ENCODE results near the gene AOX1.

The AOX1 gene

DNA sequence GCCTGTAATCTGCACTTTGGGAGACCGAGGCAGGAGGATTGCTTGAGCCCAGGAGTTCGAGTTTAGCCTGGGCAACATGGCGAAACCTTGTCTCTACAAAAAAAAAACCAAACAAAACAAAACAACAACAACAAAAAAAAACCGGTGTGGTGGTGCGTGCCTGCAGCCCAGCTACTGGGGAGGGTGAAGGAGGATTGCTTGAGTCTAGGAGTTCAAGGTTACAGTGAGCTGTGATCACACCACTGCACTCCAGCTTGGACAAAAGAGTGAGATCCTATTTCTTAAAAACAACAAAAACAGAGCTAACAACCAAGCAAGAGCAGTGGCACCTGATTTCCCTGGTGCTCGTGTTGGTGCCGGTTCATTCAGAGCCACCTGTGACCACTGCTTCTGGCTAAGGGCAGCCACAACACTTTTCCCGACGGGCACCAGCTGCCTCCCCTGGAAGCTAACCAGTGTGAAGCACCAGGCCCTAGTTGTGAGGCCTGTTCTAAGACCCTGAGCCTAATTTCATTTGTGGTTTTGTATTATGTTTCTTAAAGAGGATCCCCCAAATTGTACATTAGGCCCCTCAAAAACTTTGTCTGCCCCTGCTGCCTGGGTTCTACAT lies 1.3 kb downstream of the AOX1 start:
- TF ChIP-seq ARNT (IDR thresholded peaks at IDR 0.05) (no peak), TARDBP (IDR thresholded peaks at IDR 0.05) (no peak), SP1 (IDR thresholded peaks at IDR 0.05) (no peak), FOXA1 (IDR thresholded peaks at IDR 0.05) (no peak), FOXK2 (IDR thresholded peaks at IDR 0.05) (no peak), FOXM1 (IDR thresholded peaks at IDR 0.05; ENCODE audit: borderline replicate concordance) (no peak), ZNF384 (IDR thresholded peaks at IDR 0.05) (no peak), NFRKB (IDR thresholded peaks at IDR 0.05) (no peak), HDGF (IDR thresholded peaks at IDR 0.05; ENCODE audit: borderline replicate concordance) (no peak), ELF4 (IDR thresholded peaks at IDR 0.05) (no peak), BHLHE40 (IDR thresholded peaks at IDR 0.05; ENCODE audit: borderline replicate concordance) (no peak), L3MBTL2 (conservative IDR thresholded peaks at IDR 0.05) (no peak), SUZ12 (IDR thresholded peaks at IDR 0.05) (no peak)
- TF ChIP-seq, protein P1, sequence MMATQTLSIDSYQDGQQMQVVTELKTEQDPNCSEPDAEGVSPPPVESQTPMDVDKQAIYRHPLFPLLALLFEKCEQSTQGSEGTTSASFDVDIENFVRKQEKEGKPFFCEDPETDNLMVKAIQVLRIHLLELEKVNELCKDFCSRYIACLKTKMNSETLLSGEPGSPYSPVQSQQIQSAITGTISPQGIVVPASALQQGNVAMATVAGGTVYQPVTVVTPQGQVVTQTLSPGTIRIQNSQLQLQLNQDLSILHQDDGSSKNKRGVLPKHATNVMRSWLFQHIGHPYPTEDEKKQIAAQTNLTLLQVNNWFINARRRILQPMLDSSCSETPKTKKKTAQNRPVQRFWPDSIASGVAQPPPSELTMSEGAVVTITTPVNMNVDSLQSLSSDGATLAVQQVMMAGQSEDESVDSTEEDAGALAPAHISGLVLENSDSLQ (IDR thresholded peaks at IDR 0.05), result no peak
- ChIA-PET POLR2A (no interaction called here), CTCF (no interaction called here)
- DNase-seq (ENCODE audit: extremely low spot score), result no peak

DNA sequence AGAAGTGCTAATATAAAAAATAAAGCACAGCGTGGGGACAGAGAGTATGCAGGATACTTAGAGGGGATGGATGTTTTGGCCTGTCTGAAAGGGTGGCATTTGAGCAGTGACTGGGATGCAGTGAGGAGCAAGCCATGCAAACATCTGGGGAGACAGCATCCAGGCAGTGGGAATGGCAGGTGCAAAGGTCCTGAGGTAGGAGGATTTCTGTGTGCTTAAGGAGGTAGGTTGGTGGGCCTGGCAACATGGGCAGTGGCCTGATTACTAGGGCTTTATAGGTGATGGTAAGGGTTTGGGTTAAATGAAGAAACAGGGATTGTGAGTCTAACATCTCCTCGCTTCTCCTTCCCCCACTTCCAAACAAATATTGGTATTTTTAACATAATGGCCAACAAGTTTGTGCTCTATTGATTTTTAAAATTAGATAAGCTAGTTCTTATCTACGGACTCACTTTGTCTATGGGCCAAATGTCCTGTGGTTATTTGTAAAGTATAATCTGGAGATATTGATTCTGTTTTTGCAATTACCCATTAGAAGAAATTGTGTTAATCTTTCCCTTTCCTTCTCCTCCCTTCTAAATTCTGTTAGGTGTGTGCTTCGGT lies 2.4 kb downstream of the AOX1 start:
- POLR2A ChIA-PET, result no interaction called here
- TF ChIP-seq FOXA1 (IDR thresholded peaks at IDR 0.05), result no peak
- no peak for TF ChIP-seq SP1 (IDR thresholded peaks at IDR 0.05)
- no peak for TF ChIP-seq ARNT (IDR thresholded peaks at IDR 0.05)
- TF ChIP-seq ZNF384 (IDR thresholded peaks at IDR 0.05), result no peak
- TF ChIP-seq, protein P1 (IDR thresholded peaks at IDR 0.05), result no peak
- no peak for DNase-seq (ENCODE audit: extremely low spot score)
- CTCF ChIA-PET, result no interaction called here

DNA sequence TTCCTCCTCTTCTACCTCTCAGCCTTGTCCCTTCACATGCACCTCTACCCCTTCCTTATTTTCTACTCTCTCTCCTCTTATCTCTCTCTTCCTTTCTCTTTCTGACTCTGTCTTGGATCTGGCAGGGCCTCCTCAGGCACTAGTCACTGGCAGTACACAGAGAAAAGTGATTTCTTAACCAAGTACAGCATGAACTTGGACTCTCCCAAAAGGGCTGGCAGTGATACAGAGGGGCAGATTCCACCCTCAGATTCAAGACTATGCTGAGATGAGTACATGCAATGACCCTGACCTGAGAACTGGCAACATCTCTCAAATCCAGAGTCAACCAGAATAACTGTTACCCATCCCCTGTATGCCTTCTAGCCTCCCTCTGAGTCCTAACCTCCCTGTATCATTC lies 4.3 kb downstream of the AOX1 start:
- POLR2A ChIA-PET, result no interaction called here
- CTCF ChIA-PET, result no interaction called here
- no peak for TF ChIP-seq L3MBTL2 (conservative IDR thresholded peaks at IDR 0.05)
- no peak for TF ChIP-seq CTBP1 (IDR thresholded peaks at IDR 0.05; ENCODE audit: borderline replicate concordance)
- no peak for TF ChIP-seq FOXA1 (IDR thresholded peaks at IDR 0.05)
- TF ChIP-seq, protein P1 (IDR thresholded peaks at IDR 0.05), result no peak
- no peak for TF ChIP-seq ELF4 (IDR thresholded peaks at IDR 0.05)
- no peak for TF ChIP-seq BHLHE40 (IDR thresholded peaks at IDR 0.05; ENCODE audit: borderline replicate concordance)
- no peak for TF ChIP-seq SP1 (IDR thresholded peaks at IDR 0.05)
- no peak for TF ChIP-seq NFRKB (IDR thresholded peaks at IDR 0.05)
- TF ChIP-seq ZNF384 (IDR thresholded peaks at IDR 0.05), result no peak
- no peak for TF ChIP-seq ARNT (IDR thresholded peaks at IDR 0.05)
- DNase-seq (ENCODE audit: extremely low spot score), result no peak

DNA sequence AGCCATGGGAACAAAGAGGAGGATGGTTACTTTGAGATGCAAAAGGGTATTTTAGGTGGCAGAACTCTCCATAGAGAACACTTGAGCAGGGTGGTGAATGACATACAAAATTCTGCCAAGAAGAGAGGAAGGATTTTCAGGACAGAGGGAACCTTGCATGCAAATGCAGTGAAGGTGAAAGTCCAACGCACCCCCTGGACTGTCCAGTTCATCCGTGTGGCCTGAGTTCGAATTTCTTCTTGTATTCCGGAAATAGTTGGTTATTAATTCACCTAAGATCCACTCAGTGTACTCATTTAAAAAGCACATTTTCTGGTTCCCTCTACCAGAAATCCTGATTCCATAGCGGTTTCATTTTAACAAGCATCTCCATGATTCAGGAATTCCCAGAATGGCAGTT lies 5.5 kb downstream of the AOX1 start:
- POLR2A ChIA-PET, result no interaction called here
- TF ChIP-seq FOXK2 (IDR thresholded peaks at IDR 0.05) (no peak), SUZ12 (IDR thresholded peaks at IDR 0.05) (no peak), NFRKB (IDR thresholded peaks at IDR 0.05) (no peak), ZNF384 (IDR thresholded peaks at IDR 0.05) (no peak), CTBP1 (IDR thresholded peaks at IDR 0.05; ENCODE audit: borderline replicate concordance) (no peak), HDGF (IDR thresholded peaks at IDR 0.05; ENCODE audit: borderline replicate concordance) (no peak), LEF1 (IDR thresholded peaks at IDR 0.05; ENCODE audit: borderline replicate concordance) (no peak)
- TF ChIP-seq, protein P1 (IDR thresholded peaks at IDR 0.05), result no peak
- CTCF ChIA-PET, result no interaction called here
- DNase-seq (ENCODE audit: extremely low spot score), result no peak

DNA sequence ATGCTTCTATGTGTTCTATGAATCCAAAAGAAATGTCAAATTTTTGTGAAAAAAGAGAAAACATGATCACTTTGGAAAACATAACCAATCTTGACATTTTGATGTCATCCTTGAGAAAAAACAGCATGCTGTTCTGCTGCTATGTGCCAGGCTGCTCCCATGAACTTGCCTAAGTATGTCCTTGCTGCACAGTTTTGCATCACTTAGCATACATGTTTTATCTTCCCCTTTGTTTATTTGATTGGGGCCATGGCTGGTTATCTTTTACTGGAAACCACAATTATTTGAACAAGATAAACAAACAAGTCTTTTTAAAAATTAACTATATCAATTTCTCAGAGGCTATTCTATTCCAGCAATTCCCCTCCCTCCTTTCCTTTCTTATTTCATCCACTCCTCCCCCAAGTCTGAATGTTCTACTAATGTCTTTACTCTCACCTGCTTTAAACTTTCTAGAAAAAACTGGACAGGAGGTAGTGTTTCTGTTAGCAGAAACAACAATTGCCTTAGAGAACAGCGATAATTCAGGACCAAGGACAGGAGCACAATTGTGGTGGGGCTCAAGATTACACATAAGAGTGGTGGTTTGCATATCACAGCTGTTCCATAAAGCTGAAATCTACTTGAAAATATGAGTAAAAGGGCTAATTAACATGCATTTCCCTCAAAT lies 6.7 kb downstream of the AOX1 start:
- DNase-seq (ENCODE audit: extremely low spot score), result no peak
- ChIA-PET CTCF (no interaction called here), POLR2A (interaction anchor here (0.7 kb wide), 1 partner anchor 795 kb away, joined by 3 read pairs; no protein-coding TSS in a partner anchor)
- no peak for TF ChIP-seq CTBP1 (IDR thresholded peaks at IDR 0.05; ENCODE audit: borderline replicate concordance)

DNA sequence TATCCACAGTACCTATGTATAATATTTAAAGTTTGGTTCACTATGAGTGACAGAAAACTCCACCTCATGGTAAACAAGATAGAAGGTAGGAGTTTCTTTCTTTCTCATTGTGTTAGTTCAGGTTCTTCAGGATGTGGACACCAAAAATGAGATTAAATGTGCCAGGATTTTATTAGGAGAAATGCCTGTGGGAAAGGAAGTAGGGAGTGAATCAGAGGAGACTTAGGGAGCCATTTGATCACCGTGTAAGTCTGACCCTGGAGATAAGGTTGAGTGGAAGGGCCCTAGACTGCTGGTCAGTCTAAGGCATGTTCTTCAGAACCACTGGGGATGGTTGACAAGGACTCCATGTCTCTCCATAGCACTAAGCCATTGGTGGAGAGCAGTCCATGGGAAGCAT lies 8.1 kb downstream of the AOX1 start:
- TF ChIP-seq, protein P1 (IDR thresholded peaks at IDR 0.05), result no peak
- TF ChIP-seq BHLHE40 (IDR thresholded peaks at IDR 0.05; ENCODE audit: borderline replicate concordance) (no peak), SUZ12 (IDR thresholded peaks at IDR 0.05) (no peak), ARNT (IDR thresholded peaks at IDR 0.05) (no peak), L3MBTL2 (conservative IDR thresholded peaks at IDR 0.05) (no peak), NFRKB (IDR thresholded peaks at IDR 0.05) (no peak), LEF1 (IDR thresholded peaks at IDR 0.05; ENCODE audit: borderline replicate concordance) (no peak), FOXM1 (IDR thresholded peaks at IDR 0.05; ENCODE audit: borderline replicate concordance) (no peak), HDGF (IDR thresholded peaks at IDR 0.05; ENCODE audit: borderline replicate concordance) (no peak), CTBP1 (IDR thresholded peaks at IDR 0.05; ENCODE audit: borderline replicate concordance) (no peak), FOXA1 (IDR thresholded peaks at IDR 0.05) (no peak)
- DNase-seq (ENCODE audit: extremely low spot score), result no peak
- CTCF ChIA-PET, result no interaction called here
- POLR2A ChIA-PET, result no interaction called here
